H9 (cell line): Measurements from ENCODE around the gene B3GALNT2. TPM values are rescaled to one million over a fixed set of nuclear protein-coding genes. Genes with fewer than 3 reads are reported as not detected.

Source experiments
- DNase-seq: peaks from one replicate; pipeline ENCODE4 v3.0.0-alpha.2; 2017
- H2AFZ ChIP-seq: one replicate; pipeline ENCODE4 v1.6.1; 2013; ENCODE audit warnings: mild to moderate bottlenecking, low read length, control low read depth, moderate library complexity
- H2AK5ac ChIP-seq: 2 replicates; pipeline ENCODE4 v1.6.1; 2013; ENCODE audit warnings: low read length, control low read depth, mixed read lengths; ENCODE audit not compliant: insufficient read length
- H2BK120ac ChIP-seq: one replicate; pipeline ENCODE4 v1.6.1; 2013; ENCODE audit warnings: low read depth, mild to moderate bottlenecking, low read length, control low read depth, inconsistent platforms; ENCODE audit not compliant: poor library complexity, severe bottlenecking
- H2BK12ac ChIP-seq: 2 replicates; pipeline ENCODE4 v1.6.1; 2013; ENCODE audit warnings: low read length, control low read depth, mixed read lengths, low read depth; ENCODE audit not compliant: insufficient read length
- H2BK15ac ChIP-seq: 2 replicates; pipeline ENCODE4 v1.6.1; 2013; ENCODE audit warnings: low read depth, low read length, control low read depth
- H2BK20ac ChIP-seq: one replicate; pipeline ENCODE4 v1.6.1; 2013; ENCODE audit warnings: low read depth, mild to moderate bottlenecking, low read length, control low read depth, inconsistent platforms; ENCODE audit not compliant: poor library complexity, severe bottlenecking
- H2BK5ac ChIP-seq: 2 replicates; pipeline ENCODE4 v1.6.1; 2013; ENCODE audit warnings: low read length, control low read depth, mixed read lengths; ENCODE audit not compliant: insufficient read length
- H3K14ac ChIP-seq: 2 replicates; pipeline ENCODE4 v1.6.1; 2013; ENCODE audit warnings: low read length, control low read depth; ENCODE audit not compliant: insufficient read depth
- H3K18ac ChIP-seq: 2 replicates; pipeline ENCODE4 v1.6.1; 2013; ENCODE audit warnings: low read depth, mild to moderate bottlenecking, mixed read lengths, low read length, control low read depth; ENCODE audit not compliant: insufficient read length
- H3K23ac ChIP-seq: 2 replicates; pipeline ENCODE4 v1.6.1; 2013; ENCODE audit warnings: low read length, control low read depth, mixed read lengths, low read depth; ENCODE audit not compliant: insufficient read length
- H3K23me2 ChIP-seq: 2 replicates; pipeline ENCODE4 v1.6.1; 2013; ENCODE audit warnings: low read depth, mild to moderate bottlenecking, mixed read lengths, low read length, control low read depth; ENCODE audit not compliant: insufficient read length, poor library complexity, severe bottlenecking
- H3K27ac ChIP-seq: 2 replicates; pipeline ENCODE4 v1.5.1; 2013; ENCODE audit warnings: low read length, control low read depth, mixed read lengths, low read depth; ENCODE audit not compliant: insufficient read length
- H3K27me3 ChIP-seq: 2 replicates; pipeline ENCODE4 v1.6.1; 2013; ENCODE audit warnings: low read length, control low read depth, inconsistent platforms; ENCODE audit not compliant: insufficient read depth
- H3K4ac ChIP-seq: 2 replicates; pipeline ENCODE4 v1.6.1; 2013; ENCODE audit warnings: low read depth, mild to moderate bottlenecking, control low read depth, inconsistent platforms, low read length, moderate library complexity
- H3K4me1 ChIP-seq: 2 replicates; pipeline ENCODE4 v1.6.1; 2013; ENCODE audit warnings: low read length, control low read depth, inconsistent platforms; ENCODE audit not compliant: insufficient read depth
- H3K4me2 ChIP-seq: 2 replicates; pipeline ENCODE4 v1.6.1; 2013; ENCODE audit warnings: low read length, control low read depth, mixed read lengths; ENCODE audit not compliant: insufficient read length, insufficient read depth
- H3K56ac ChIP-seq: 2 replicates; pipeline ENCODE4 v1.6.1; 2013; ENCODE audit warnings: low read depth, mild to moderate bottlenecking, mixed read lengths, low read length, control low read depth; ENCODE audit not compliant: insufficient read length
- H3K79me1 ChIP-seq: 2 replicates; pipeline ENCODE4 v1.6.1; 2013; ENCODE audit warnings: low read depth, mild to moderate bottlenecking, moderate library complexity, low read length, control low read depth, inconsistent platforms; ENCODE audit not compliant: insufficient read depth, poor library complexity, severe bottlenecking
- H3K79me2 ChIP-seq: 2 replicates; pipeline ENCODE4 v1.6.1; 2013; ENCODE audit warnings: low read length, control low read depth, inconsistent platforms; ENCODE audit not compliant: insufficient read depth
- H3K9ac ChIP-seq: 2 replicates; pipeline ENCODE4 v1.6.1; 2013; ENCODE audit warnings: low read length, control low read depth, mixed read lengths; ENCODE audit not compliant: insufficient read length; ENCODE audit errors: extremely low read depth
- H3K9me3 ChIP-seq: one replicate; pipeline ENCODE4 v1.6.1; 2013; ENCODE audit warnings: low read depth, low read length, inconsistent platforms; ENCODE audit not compliant: control insufficient read depth
- H3T11ph ChIP-seq: one replicate; pipeline ENCODE4 v1.6.1; 2013; ENCODE audit warnings: mild to moderate bottlenecking, low read length, control low read depth, inconsistent platforms
- H4K20me1 ChIP-seq: one replicate; pipeline ENCODE4 v1.6.1; 2013; ENCODE audit not compliant: control insufficient read depth, insufficient read length, insufficient read depth
- H4K5ac ChIP-seq: 2 replicates; pipeline ENCODE4 v1.6.1; 2013; ENCODE audit warnings: low read depth, mild to moderate bottlenecking, mixed read lengths, low read length, control low read depth; ENCODE audit not compliant: insufficient read length
- H4K8ac ChIP-seq: replicated peaks from 2 replicates; pipeline ENCODE4 v1.6.1; 2013; ENCODE audit warnings: low read length, control low read depth, mixed read lengths, low read depth; ENCODE audit not compliant: insufficient read length
- H4K91ac ChIP-seq: 2 replicates; pipeline ENCODE4 v1.6.1; 2013; ENCODE audit warnings: low read depth, mild to moderate bottlenecking, moderate library complexity, mixed read lengths, low read length, control low read depth; ENCODE audit not compliant: insufficient read length
- H3K27ac Mint-ChIP-seq, 3 experiments: 2 replicates in 2 of 3; 3 replicates in 1 of 3; pipeline ENCODE4 v1.8.0; 2020 to 2021; ENCODE audit warnings: mixed read lengths in 3 of 3, mild to moderate bottlenecking in 1 of 3, moderate library complexity in 1 of 3
- H3K27me3 Mint-ChIP-seq: 2 replicates; pipeline ENCODE4 v1.8.0; 2021; ENCODE audit warnings: low read depth, mild to moderate bottlenecking, moderate library complexity, mixed read lengths
- H3K36me3 Mint-ChIP-seq, 3 experiments: 2 replicates in 2 of 3; 3 replicates in 1 of 3; pipeline ENCODE4 v1.8.0; 2020 to 2021; ENCODE audit warnings: low read depth in 3 of 3, mixed read lengths in 3 of 3; ENCODE audit not compliant: insufficient read depth in 1 of 3
- H3K4me1 Mint-ChIP-seq, 2 experiments: 2 replicates each; pipeline ENCODE4 v1.8.0; 2020; ENCODE audit warnings: mixed read lengths in 2 of 2
- H3K4me3 Mint-ChIP-seq, 2 experiments: 2 replicates in 1 of 2; 3 replicates in 1 of 2; pipeline ENCODE4 v1.8.0; 2020 to 2021; ENCODE audit warnings: mild to moderate bottlenecking in 2 of 2, mixed read lengths in 2 of 2, moderate library complexity in 1 of 2
- H3K9me3 Mint-ChIP-seq, 2 experiments: 2 replicates in 1 of 2; 3 replicates in 1 of 2; pipeline ENCODE4 v1.8.0; 2020; ENCODE audit warnings: mild to moderate bottlenecking in 2 of 2, mixed read lengths in 2 of 2, moderate library complexity in 1 of 2
- CTCF ChIP-seq: fragments of 200-600 bp; sonication (generic); conservative IDR thresholded peaks from 3 replicates; pipeline ENCODE4 v1.8.0; 2021; ENCODE audit warnings: antibody characterized with exemption, mild to moderate bottlenecking
- WGBS: extraction: QIAGEN DNeasy Blood & Tissue Kit; methylation state at CpG from one replicate; pipeline ENCODE4 v1.1.7; 2013; ENCODE audit warnings: missing lambda C conversion rate, low lambda C conversion rate, mixed read lengths; ENCODE audit not compliant: insufficient read length; ENCODE audit errors: extremely low coverage; 5-methylcytosine and 5-hydroxymethylcytosine counted together
- total RNA-seq: library from RNA; stranded (reverse); gene quantifications from 2 replicates; pipeline ENCODE4 v1.2.1, GENCODE V29; 2021

The B3GALNT2 gene
- total RNA-seq, 1 experiment from 2014 or later = 27.8 TPM

GRCh38 chr1:235425357-235425756, 78.9 kb downstream of the B3GALNT2 start:
- peak overlapping the region in 2 of 3 experiments; percentile 4 to 84; a peak in 3 of 7 replicates for H3K27ac Mint-ChIP-seq
- Histone ChIP-seq H2BK20ac (no peak overlapping the region), H2BK15ac (no peak overlapping the region), H3K4ac (no peak overlapping the region), H4K5ac (no peak overlapping the region), H3K4me1 (no peaks in the 10 kb centered on the region), H3K18ac (no peak overlapping the region), H3K4me2 (no peak overlapping the region), H2BK5ac (no peak overlapping the region), H2AK5ac (no peak overlapping the region), H4K91ac (no peak overlapping the region), H4K8ac (no peak overlapping the region), H3K9me3 (no peaks in the 10 kb centered on the region), H4K20me1 (no peaks in the 10 kb centered on the region), H3K14ac (no peak overlapping the region), H2BK12ac (no peak overlapping the region), H3K27me3 (no peaks in the 10 kb centered on the region), H3K23ac (no peak overlapping the region), H2AFZ (no peak overlapping the region), H3K56ac (no peak overlapping the region), H3K23me2 (no peaks in the 10 kb centered on the region), H3K79me2 (no peaks in the 10 kb centered on the region; the same call in 1 of the 2 replicates), H2BK120ac (no peak overlapping the region), H3K9ac (no peak overlapping the region), H3T11ph (no peak overlapping the region), H3K79me1 (no peaks in the 10 kb centered on the region), H3K27ac (no peak overlapping the region)
- peaks cover 4 to 12% (median 5%) of the 10 kb centered on the region in 3 experiments; a peak in 6 of 7 replicates for H3K36me3 Mint-ChIP-seq
- H3K9me3 Mint-ChIP-seq = no peaks in the 10 kb centered on the region
- no CpG with 5 or more reads among the region's 9 CpGs for WGBS
- no peak for DNase-seq
- H3K4me3 Mint-ChIP-seq = no peak overlapping the region; a peak in 1 of 5 replicates
- TF ChIP-seq CTCF = no peak
- no peaks in the 10 kb centered on the region for H3K27me3 Mint-ChIP-seq
- peaks cover 12% of the 10 kb centered on the region in 2 experiments for H3K4me1 Mint-ChIP-seq
